NCI-H146 treated with DMSO at 0.1 percent for 48 hours (cell line): Measurements from ENCODE around the gene TMEM18.

Experiments used
- DNase-seq: peaks from one replicate; lab custom pipeline; 2025; ENCODE audit not compliant: unreplicated experiment; lab: John Stamatoyannopoulos, UW

TMEM18 gene

DNA sequence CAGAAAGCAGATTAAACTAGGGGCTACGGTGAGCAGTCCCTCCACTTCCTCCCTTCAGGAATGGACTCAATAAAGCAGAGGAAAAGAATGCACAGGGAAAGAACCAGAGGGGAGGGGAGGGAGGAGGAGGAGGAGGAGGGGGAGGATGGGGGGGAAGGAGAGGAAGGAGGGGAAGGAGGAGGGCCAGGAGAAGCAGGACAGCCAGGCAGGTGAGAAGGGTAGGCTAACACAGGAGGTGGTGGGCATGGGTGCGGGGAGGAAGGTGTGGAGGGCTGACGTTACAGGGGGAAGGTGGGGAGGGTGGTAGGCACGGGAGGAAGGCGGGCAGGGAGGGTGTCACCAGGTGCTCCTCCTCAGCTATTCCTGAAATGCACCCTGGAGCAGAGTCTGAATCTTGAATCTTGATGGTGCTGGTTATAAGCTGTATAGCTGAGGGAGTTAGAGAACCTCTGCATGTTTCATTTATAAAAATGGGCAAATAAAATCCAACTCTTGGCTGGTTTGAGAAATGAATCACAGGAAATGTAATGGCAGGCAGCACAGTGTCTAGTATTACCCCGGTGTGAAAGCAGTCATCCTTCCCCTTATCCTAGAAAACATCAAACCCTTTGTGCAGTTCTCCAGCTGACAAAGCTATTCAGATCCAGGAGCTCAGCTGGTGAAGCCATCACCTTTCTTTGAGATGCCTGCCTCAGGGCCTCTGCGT is 3.4 kb downstream of the TMEM18 start:
- no peak for DNase-seq

DNA sequence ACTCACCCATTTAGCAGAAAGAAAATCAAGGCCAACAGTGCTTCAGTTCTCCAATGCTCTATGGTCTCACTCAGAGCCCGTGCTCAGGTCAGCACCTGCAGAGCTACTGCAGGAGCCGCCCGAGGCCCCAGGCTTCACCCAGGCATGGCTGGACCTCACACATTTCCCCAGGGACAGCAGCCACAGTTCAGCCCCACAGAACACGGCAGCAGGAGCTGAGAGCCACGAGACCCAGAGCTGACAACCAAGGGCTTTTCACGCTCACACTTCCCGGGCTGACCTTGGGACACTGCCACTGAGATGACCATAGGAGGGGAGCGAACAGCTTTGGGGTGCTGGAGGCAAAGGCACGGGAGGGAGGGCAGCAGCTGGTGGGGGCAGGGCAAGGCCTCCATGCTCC is 4.2 kb downstream of the TMEM18 start:
- no peak for DNase-seq

GRCh38 chr2:672606-672905 is 4.7 kb downstream of the TMEM18 start:
- no peak for DNase-seq

DNA sequence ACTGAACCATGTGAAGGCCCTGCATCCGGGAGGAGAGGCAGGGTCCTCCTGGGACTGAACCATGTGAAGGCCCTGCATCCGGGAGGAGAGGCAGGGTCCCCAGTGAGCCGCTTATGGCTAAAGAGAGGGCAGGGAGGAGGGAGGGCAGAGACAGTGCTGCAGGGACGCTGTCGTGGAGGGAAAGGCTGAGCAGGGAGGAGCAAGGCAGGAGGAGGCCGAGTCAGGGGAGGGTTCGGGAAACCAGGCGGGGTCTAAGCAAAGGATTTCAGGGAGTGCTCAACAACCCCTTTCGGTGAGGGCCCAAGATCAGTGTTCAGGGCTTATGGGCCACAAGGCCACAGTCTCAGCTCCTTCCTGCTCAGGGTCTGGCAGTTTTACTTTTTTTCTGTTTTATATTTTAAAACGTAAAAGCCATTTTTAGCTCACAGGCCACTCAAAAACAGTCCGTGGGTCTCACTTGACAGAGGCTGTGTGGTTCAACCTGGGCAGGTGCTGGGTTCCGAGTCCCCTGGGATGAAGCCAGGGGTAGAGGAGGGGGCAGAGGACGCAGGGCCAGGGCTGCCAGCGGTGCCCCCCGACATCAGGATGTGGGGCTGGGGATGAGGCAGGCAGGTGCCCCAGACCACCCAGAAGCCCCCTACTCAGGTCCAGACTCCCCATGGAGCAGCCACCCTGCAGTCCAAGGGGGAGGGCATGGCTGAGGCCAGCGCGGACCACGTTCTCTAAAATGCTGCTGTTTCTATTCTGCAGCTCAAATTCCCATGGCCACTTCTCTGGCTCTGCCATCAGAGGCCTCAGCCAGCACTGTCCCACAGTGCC is 5.2 kb downstream of the TMEM18 start:
- no peak for DNase-seq

- no peak for DNase-seq
Observed at GRCh38 chr2:671072-671471, 6.1 kb downstream of the TMEM18 start.

DNA sequence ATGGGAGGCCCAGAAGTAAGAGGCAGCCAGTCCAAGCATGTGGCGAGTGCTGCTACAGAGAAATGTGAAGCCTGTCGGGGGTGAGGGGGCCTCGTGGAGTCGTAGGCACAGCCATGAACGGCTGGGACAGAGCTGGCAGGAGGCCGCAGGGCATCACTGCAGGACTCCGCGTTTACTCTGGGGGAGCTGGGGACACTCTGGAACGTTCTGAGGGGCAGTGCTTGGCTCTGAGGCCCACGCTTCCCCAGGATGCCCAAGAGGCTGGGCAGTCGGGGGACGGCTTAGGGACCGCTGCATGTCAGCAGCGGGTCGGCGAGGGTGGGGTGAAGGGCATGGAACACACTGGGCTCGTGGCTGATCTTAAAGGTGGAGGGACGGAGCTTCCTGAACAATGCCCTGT is 6.6 kb downstream of the TMEM18 start:
- DNase-seq = no peak

- DNase-seq = no peak
Observed at GRCh38 chr2:669323-669722, 7.9 kb downstream of the TMEM18 start.

DNA sequence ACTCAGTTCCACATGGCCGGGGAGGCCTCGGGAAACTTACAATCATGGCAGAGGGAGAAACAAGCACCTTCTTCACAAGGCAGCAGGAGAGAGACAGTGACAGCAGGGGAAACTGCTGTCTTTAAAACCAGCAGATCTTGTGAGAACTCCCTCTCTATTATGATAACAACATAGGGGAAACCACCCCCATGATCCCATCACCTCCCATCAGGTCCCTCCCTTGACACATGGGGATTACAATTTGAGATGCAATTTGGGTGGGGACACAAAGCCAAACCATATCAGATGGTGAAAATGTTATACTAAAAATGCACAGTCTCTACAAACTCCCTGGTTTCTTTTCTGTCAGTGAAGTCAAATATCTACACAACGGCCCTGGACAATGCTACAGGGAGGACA is 9.2 kb downstream of the TMEM18 start:
- no peak for DNase-seq

GRCh38 chr2:667332-667999 is 9.7 kb downstream of the TMEM18 start:
- DNase-seq = no peak

DNA sequence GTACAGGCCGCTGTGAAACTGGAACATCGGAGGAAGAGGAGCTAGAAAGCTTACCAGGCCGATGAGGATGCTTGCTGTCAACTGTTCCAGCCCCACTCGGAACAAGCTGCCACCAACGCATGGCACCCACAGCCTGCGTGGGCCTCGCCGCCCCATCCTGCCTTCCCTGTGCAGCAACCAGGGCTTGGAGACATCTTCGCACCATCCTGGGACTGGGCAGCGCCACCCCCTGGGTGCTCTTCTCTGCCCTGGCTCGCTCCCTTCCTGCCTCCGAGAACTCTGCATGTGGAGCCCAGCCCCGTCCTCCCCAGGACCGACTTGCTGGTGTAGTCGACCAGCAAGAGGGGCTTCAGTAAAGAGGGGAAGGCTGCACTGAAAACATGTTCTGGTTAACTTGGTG is 10.8 kb downstream of the TMEM18 start:
- DNase-seq = no peak

DNA sequence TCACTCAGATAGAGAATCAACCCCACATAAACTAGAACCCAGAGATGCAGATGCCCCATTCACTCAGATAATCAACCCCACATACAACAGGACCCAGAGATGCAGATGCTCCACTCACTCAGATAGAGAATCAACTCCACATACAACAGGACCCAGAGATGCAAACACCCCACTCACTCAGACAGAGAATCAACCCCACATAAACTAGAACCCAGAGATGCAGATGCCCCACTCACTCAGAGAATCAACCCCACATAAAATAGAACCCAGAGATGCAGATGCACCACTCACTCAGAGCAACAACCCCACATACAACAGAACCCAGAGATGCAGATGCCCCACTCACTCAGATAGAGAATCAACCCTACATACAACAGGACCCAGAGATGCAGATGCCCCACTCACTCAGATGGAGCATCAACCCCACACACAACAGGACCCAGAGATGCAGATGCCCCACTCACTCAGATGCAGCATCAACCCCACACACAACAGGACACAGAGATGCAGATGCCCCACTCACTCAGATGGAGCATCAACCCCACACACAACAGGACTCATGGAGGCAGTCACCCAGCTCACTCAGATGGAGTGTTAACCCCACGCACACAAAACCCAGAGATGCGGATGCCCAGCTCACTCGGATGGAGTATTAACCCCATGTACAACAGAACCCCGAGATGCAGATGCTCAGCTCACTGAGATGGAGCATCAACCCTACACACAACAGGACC is 11.7 kb downstream of the TMEM18 start:
- no peak for DNase-seq

GRCh38 chr2:664063-664462 is 13.1 kb downstream of the TMEM18 start:
- no peak for DNase-seq

DNA sequence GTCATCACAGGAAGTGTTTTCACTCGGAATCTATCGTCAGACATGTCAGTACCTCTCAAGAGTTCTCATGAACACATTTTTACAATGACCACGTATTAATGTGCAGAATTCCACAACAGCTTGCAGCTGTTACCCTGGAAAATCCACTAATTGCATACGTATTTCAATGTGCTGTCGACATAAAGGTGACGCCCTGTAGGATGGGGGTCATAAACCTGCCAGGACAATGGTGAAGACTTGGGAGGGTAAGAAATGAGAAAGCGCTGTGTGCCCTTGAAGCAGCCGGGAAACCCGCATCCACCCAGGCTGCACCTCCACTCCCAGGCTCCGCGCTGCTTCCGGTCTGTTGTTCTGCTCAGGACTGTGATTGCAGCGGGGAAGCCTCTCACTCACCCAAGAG is 14.0 kb downstream of the TMEM18 start:
- no peak for DNase-seq

- no peak for DNase-seq
Observed at GRCh38 chr2:661360-661635, 15.9 kb downstream of the TMEM18 start.

DNA sequence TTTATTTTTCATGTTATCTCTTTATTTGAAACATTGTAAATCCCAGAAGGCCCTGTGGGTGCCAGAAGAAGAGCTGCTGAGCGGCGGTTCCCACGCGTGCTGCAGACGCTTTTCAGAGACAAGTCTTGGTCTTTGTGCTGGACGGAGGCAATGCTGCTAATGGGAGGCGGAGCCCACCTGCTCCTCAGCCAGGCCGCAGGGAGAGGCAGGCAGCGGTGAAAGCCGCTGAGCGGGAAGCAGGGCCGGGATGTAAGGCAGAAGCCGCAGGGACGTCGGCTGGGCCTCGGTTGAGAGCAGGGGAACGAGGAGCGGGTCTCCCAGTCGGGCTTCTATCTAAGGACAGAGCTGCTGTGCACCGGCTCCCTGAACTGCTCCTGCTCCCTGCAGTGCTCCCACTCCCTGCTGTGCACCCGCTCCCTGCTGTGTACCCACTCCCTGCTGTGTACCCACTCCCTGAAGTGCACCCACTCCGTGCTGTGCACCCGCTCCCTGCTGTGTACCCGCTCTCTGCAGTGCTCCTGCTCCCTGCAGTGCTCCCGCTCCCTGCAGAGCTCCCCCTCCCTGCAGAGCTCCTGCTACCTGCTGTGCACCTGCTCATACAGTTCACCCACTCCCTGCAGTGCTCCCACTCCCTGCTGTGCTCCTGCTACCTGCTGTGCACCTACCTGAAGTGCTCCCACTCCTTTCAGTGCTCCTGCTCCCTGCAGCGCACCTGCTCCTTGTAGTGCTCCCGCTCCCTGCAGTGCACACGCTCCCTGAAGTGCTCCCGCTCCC is 16.4 kb downstream of the TMEM18 start:
- no peak for DNase-seq

DNA sequence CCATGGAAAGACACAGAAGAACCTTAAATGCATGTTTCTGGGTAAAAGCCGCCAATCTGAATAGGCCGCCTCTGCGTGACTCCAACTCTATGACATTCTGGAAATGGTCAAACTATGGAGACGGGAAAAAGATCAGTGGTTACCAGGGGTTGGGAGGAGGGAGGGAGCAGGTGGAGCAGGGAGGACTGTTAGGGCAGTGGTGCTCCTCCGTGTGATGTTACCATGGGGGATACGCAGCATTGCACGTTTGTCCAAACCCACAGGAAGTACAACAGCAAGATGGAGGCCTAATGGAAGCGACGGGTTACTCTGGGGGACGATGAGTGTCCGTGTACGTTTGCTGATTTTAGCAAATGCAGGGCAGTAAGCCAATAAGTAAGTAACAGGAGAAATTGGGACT is 17.2 kb downstream of the TMEM18 start:
- DNase-seq = no peak

GRCh38 chr2:658426-658825 is 18.8 kb downstream of the TMEM18 start:
- no peak for DNase-seq

GRCh38 chr2:657766-658165 is 19.4 kb downstream of the TMEM18 start:
- DNase-seq = no peak

DNA sequence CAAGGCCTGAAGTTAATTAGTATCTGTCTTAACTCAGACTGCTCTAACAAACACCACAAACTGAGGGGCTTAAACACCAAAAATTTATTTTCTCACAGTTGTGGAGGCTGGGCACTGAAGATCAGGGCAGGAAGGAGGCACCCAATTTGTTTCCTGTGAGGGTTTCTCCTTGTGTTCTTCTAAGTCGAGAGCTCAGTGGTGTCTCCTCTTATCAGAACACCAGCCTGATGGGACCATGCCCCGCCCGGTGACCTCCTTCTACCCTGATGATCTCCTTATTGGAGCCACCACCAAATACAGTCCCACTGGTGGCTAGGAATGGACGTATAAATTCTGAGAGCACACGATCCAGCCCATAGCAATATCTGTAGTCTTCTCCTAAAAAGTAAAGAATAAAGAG is 20.5 kb downstream of the TMEM18 start:
- DNase-seq = no peak

DNA sequence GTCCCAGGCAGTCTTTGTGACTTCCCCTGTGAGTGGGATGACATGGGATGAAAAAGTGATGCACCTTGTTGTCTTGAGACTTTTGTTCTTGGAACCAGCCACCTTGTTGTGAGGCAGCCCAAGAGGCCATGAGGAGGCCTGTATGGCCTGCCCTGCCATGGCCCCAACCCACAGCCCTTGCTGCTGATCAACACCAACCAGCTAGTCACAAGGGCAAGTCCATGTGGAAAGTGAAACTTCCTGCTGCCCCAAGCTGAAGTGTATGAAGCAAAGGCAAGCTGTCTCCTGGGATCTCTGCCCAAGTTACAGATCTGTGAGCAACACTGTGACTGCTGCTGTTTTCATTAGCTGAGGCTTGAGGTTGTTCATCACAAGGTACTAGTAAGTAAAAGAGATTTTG is 21.6 kb downstream of the TMEM18 start:
- DNase-seq = no peak

- no peak for DNase-seq
Observed at GRCh38 chr2:654896-655295, 22.3 kb downstream of the TMEM18 start.
